NCI-H446 (cell line): Measurements from ENCODE around the gene SERPINA4.
"Not testable (repeated sequence)": the region's sequence is repeated elsewhere in the genome, so short reads cannot be mapped to it uniquely, and the experiment has no call there.

Experiments used
- DNase-seq, 2 experiments: peaks; one replicate each; lab custom pipeline; 2025; lab: John Stamatoyannopoulos, UW

The SERPINA4 gene

GRCh38 chr14:94592457-94592856, 31.2 kb downstream of the SERPINA4 start:
- DNase-seq, result no peak

GRCh38 chr14:94593376-94593748, 32.1 kb downstream of the SERPINA4 start:
- DNase-seq, result no peak

GRCh38 chr14:94593749-94594431, 32.6 kb downstream of the SERPINA4 start:
- DNase-seq, result no peak

- no peak for DNase-seq
Measured at GRCh38 chr14:94594441-94594840, 33.2 kb downstream of the SERPINA4 start.

GRCh38 chr14:94595912-94596311, 34.7 kb downstream of the SERPINA4 start:
- no peak for DNase-seq

- no peak for DNase-seq
Measured at GRCh38 chr14:94596361-94596760, 35.1 kb downstream of the SERPINA4 start.

GRCh38 chr14:94597788-94598187, 36.5 kb downstream of the SERPINA4 start:
- DNase-seq, result no peak

- DNase-seq, result no peak
Measured at GRCh38 chr14:94598506-94598815, 37.2 kb downstream of the SERPINA4 start.

- DNase-seq, result no peak
Measured at GRCh38 chr14:94598816-94599655, 37.8 kb downstream of the SERPINA4 start.

GRCh38 chr14:94599656-94600004, 38.4 kb downstream of the SERPINA4 start:
- no peak for DNase-seq

- no peak for DNase-seq
Measured at GRCh38 chr14:94600148-94600545, 38.9 kb downstream of the SERPINA4 start.

- DNase-seq, result no peak
Measured at GRCh38 chr14:94601884-94602391, 40.7 kb downstream of the SERPINA4 start.

- no peak for DNase-seq
Measured at GRCh38 chr14:94602722-94603121, 41.5 kb downstream of the SERPINA4 start.

- no peak for DNase-seq
Measured at GRCh38 chr14:94605361-94605760, 44.1 kb downstream of the SERPINA4 start.

- DNase-seq, result not testable (repeated sequence)
Measured at GRCh38 chr14:94608966-94609365, 47.7 kb downstream of the SERPINA4 start.

- no peak for DNase-seq
Measured at GRCh38 chr14:94611179-94611578, 49.9 kb downstream of the SERPINA4 start.

GRCh38 chr14:94612174-94612573, 50.9 kb downstream of the SERPINA4 start, which contains the start of gene SERPINA3:
TSS of gene SERPINA3 (plus strand) at chr14:94612391. CDS start at chr14:94614442, 2,051 bp downstream.
- DNase-seq, result no peak

- DNase-seq, result no peak
Measured at GRCh38 chr14:94612580-94613554, 51.6 kb downstream of the SERPINA4 start.

- no peak for DNase-seq
Measured at GRCh38 chr14:94613720-94614644, 52.7 kb downstream of the SERPINA4 start.

GRCh38 chr14:94614802-94615201, 53.6 kb downstream of the SERPINA4 start:
- DNase-seq, result no peak

GRCh38 chr14:94615254-94615653, 54.0 kb downstream of the SERPINA4 start:
- DNase-seq, result no peak
